ENCODE measurements around the gene EEF2KMT. TPM values are rescaled to one million over a fixed set of nuclear protein-coding genes. Genes with fewer than 3 reads are reported as not detected.

Gene EEF2KMT
- polyA plus RNA-seq, 1 of the 3 experiments (the other 2 are of a cell fraction) = 12.9 TPM

GRCh38 chr16:5069048-5069447, 28.5 kb downstream of the EEF2KMT start (continued):
- TF ChIP-seq, protein P1, sequence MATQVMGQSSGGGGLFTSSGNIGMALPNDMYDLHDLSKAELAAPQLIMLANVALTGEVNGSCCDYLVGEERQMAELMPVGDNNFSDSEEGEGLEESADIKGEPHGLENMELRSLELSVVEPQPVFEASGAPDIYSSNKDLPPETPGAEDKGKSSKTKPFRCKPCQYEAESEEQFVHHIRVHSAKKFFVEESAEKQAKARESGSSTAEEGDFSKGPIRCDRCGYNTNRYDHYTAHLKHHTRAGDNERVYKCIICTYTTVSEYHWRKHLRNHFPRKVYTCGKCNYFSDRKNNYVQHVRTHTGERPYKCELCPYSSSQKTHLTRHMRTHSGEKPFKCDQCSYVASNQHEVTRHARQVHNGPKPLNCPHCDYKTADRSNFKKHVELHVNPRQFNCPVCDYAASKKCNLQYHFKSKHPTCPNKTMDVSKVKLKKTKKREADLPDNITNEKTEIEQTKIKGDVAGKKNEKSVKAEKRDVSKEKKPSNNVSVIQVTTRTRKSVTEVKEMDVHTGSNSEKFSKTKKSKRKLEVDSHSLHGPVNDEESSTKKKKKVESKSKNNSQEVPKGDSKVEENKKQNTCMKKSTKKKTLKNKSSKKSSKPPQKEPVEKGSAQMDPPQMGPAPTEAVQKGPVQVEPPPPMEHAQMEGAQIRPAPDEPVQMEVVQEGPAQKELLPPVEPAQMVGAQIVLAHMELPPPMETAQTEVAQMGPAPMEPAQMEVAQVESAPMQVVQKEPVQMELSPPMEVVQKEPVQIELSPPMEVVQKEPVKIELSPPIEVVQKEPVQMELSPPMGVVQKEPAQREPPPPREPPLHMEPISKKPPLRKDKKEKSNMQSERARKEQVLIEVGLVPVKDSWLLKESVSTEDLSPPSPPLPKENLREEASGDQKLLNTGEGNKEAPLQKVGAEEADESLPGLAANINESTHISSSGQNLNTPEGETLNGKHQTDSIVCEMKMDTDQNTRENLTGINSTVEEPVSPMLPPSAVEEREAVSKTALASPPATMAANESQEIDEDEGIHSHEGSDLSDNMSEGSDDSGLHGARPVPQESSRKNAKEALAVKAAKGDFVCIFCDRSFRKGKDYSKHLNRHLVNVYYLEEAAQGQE (IDR thresholded peaks at IDR 0.05; ENCODE audit: low read depth, low read length) = no peak
- TF ChIP-seq MXI1 (IDR thresholded peaks at IDR 0.05; ENCODE audit: low read depth, low read length) (no peak), ELF1 (IDR thresholded peaks at IDR 0.05) (no peak), IRF3 (IDR thresholded peaks at IDR 0.05; ENCODE audit: low read depth, low read length) (no peak), TAF1 (IDR thresholded peaks at IDR 0.05; ENCODE audit: borderline replicate concordance, low read depth, low read length) (no peak), RXRA (IDR thresholded peaks at IDR 0.05; ENCODE audit: borderline replicate concordance, low read depth) (no peak), RCOR1 (IDR thresholded peaks at IDR 0.05; ENCODE audit: low read length) (no peak), YY1 (IDR thresholded peaks at IDR 0.05; ENCODE audit: low read depth) (no peak), JUND (IDR thresholded peaks at IDR 0.05) (no peak)
- TF ChIP-seq, protein P2, sequence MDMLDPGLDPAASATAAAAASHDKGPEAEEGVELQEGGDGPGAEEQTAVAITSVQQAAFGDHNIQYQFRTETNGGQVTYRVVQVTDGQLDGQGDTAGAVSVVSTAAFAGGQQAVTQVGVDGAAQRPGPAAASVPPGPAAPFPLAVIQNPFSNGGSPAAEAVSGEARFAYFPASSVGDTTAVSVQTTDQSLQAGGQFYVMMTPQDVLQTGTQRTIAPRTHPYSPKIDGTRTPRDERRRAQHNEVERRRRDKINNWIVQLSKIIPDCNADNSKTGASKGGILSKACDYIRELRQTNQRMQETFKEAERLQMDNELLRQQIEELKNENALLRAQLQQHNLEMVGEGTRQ (IDR thresholded peaks at IDR 0.05; ENCODE audit: borderline replicate concordance, low read depth, low read length) = no peak

DNA sequence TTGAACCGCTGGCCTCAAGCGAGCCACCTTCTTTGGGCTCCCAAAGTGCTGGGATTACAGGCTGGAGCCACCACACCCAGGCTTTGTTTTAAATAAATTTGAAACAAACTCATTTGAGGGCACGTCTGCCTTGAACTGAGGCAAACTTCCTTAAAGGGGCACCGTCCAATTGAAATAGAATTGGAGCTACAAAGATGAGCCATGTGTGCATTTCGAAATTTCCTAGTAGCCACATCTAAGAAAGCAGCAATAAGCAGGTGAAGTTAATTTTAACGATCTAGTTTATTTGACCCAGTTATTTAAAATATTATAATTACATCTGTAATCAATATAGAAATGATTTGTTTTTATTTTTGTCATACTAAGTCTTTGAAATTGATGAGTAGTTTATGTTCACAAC, 31.1 kb downstream of the EEF2KMT start:
- H3F3A ChIP-seq (replicated peaks; ENCODE audit: insufficient read depth) = no peaks in the 10 kb centered on the region
- ChIA-PET POLR2A (no interaction called here), CTCF (interaction anchor here (1.0 to 1.7 kb wide), 2 partner anchors 10 to 26 kb away, joined by 3 to 5 read pairs; no protein-coding TSS in a partner anchor)
- peaks cover 36% of the 10 kb centered on the region for H3K27me3 ChIP-seq (ENCODE audit: insufficient read depth)
- no peak overlapping the region for H2AFZ ChIP-seq (ENCODE audit: low read depth)
- H3K9ac ChIP-seq = no peak overlapping the region
- no peak overlapping the region for H3K4me2 ChIP-seq
- H3K36me3 ChIP-seq (replicated peaks in 1 of 2; ENCODE audit: control insufficient read depth in 1 of 2, insufficient read depth in 2 of 2, low read length in 1 of 2) = no peaks in the 10 kb centered on the region
- no peak overlapping the region for H3K27ac ChIP-seq (ENCODE audit: low read depth in 2 of 2, low read length in 1 of 2)
- H3K4me3 ChIP-seq (ENCODE audit: low read depth in 2 of 2, low read length in 1 of 2) = no peak overlapping the region
- no peaks in the 10 kb centered on the region for H4K20me1 ChIP-seq (ENCODE audit: insufficient read depth)
- H3K4me1 ChIP-seq (ENCODE audit: control insufficient read depth in 1 of 2, insufficient read depth in 2 of 2, low read depth in 1 of 2, low read length in 1 of 2) = no peaks in the 10 kb centered on the region
- no peak for TF ChIP-seq FOXM1 (IDR thresholded peaks at IDR 0.05; ENCODE audit: low read depth)
- TF ChIP-seq, protein P2 (IDR thresholded peaks at IDR 0.05; ENCODE audit: borderline replicate concordance, low read depth, low read length) = no peak
- no peak for TF ChIP-seq MEF2A (IDR thresholded peaks at IDR 0.05; ENCODE audit: borderline replicate concordance, low read depth)
- no peaks in the 10 kb centered on the region for H3K79me2 ChIP-seq (ENCODE audit: insufficient read depth)
- no peak for DNase-seq
- 32% methylated on average over 6 of the region's 6 CpGs for WGBS (ENCODE audit: low lambda C conversion rate)
- H3K9me3 ChIP-seq = no peaks in the 10 kb centered on the region
- H3K9me2 ChIP-seq = no peaks in the 10 kb centered on the region
